HG03097 (cell line): ENCODE measurements around the gene CSNK1A1L.

Experiments
- ATAC-seq: cut with Tn5 transposase; IDR thresholded peaks from one replicate; pipeline ENCODE4 v1.9.1; 2021; ENCODE audit not compliant: unreplicated experiment, low FRiP score

Gene CSNK1A1L

DNA sequence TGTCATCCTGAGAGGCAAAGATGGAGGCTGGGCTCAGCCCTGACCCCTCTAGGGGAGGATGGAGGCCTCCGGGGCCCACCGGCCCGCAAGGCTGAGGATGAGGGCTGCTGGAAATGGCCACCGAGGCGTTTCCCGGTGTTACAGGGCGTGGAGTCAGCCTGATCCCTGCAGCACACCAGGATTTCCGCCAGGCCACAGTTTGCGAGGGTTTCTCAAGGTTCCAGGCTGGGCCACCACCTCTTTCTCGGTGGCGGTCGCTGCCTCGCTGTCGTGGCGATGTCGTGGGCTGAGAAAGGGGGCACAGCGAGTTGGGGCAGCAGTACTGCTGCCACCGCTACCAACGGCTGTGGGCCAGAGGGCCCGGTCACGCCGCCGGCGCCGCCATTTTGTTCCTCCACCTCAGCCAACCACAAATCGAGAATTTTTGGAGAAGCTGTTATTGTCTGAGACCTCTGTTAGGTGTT lies at the start of gene CSNK1A1L:
TSS of gene CSNK1A1L (minus strand) at position 414 of the 464 bp plus-strand sequence. CDS start at position 6, 408 bp downstream.
- ATAC-seq = no peak

DNA sequence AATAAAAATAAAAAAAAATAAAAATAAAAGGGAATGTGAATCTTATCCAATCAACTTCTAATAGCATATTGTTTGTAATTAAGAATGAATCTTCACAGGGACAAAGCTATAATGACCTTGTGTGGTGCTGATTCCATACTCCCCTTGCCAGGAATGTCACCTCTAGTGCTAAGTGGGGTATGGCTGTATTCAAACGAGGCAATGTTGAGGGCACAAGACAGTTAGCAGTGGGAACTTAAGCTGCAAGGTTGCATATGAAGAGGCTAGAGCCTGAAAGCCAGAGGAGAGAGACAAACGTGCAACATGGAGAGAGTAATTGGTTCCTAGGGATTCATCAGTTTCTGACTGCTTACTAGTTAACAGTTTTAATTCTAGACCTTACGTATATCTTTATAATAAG lies 43.9 kb upstream of the CSNK1A1L start:
- no peak for ATAC-seq

DNA sequence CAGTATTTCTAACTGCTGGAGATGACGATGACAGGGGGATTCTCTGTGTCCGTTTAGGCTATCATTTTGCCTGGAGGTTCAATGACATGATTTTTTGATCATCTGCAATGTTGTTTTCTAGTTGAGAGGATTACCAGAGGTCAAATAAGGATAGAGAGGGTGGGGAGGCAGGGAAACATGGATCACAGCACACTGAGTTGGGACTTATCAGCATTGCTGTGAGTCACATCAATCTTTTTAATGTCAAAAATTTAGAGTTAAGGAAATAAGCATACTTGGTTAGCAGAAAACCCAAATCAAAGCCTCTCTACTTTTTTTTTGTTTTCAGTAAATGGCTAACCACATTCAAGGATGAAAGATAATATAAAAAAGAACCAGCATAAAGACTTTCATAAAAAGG lies 43.0 kb upstream of the CSNK1A1L start:
- ATAC-seq = no peak

DNA sequence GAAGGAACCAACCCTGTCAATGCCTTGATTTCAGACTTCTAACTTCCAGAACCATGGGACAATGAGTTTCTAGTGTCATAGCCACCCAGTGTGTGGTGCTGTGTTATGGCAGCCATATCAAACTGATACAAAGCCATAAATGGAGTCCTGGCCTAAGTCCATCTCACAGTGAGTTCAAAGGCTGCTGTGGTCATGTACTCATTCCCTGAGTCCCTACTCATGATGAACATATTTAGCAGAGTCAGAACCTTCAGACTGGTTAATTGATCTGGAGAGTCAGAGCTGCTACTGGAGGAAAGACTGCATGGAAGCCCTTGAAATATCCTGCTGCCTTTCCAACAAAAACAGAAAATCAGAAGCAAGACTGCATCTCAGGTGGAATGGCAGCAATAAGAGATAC lies 39.2 kb upstream of the CSNK1A1L start:
- no peak for ATAC-seq

DNA sequence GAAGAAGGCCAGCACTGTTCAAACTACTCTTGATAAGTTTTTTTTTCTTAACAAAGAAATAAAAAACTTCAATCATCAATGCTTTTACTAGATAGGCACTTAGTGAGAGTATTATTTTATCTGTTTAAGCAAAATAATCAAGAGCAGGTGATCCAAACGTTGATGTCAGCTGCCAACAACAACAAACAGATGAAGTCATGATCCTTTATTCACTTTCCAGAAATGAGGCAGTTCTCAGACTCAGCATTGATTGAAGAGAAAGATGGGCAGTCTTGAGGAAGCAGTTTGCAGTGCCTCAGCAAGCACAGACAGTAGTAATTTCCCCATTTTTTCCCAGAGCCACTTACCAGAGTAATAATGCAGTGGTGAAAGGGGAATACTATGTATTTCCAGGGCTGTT lies 38.4 kb upstream of the CSNK1A1L start:
- no peak for ATAC-seq

DNA sequence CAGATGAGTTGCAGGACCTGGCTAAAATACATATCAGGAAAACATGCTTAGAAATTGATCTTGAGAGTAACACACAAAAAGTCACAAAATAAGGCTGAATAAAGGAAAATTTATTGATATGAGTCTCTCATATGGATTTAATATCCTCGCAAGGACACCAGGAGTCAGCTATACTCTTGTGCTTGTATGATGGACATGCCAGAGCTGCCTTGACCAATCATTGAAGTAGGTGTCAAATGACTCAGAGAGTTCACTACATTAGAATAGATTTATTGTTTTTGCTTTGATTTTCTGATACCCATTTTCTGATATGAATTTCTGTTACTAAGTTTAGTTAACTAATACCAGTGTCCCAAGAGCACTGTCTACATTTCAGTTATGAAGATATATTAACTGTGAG lies 37.4 kb upstream of the CSNK1A1L start:
- ATAC-seq = no peak

DNA sequence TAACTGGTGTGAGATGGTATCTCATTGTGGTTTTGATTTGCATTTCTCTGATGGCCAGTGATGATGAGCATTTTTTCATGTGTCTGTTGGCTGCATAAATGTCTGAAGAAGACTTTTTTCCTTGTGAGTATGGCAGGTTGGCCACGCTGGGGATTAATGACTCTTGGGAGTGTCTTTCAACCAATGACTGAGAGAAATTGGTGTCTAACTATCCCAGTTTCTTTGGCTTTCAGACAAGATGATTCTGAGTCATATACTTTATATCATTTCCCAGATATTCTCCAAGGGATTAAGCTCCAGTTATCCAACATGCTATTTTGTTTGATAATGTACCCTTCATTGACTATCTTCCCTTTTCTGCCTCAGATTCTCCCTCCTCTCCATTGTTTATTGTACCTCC lies 35.5 kb upstream of the CSNK1A1L start:
- no peak for ATAC-seq

DNA sequence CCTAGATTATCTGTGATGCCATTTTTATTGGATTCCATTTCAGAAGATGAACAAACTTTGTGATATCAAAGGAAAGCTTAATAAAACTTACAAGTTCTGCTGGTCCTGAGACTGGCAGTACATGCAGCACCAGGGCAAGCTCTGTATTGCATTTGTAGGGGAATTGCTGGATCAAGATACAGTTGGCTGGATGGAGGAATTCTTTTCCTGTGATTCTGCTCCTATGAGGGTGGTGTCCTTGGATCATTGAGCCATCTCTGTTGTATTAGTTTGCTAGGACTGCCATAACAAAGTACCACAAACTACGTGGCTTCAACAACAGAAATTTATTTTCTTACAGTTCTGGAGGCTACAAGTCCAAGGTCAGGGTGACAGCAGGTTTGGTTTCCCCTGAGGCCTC lies 33.9 kb upstream of the CSNK1A1L start:
- no peak for ATAC-seq

DNA sequence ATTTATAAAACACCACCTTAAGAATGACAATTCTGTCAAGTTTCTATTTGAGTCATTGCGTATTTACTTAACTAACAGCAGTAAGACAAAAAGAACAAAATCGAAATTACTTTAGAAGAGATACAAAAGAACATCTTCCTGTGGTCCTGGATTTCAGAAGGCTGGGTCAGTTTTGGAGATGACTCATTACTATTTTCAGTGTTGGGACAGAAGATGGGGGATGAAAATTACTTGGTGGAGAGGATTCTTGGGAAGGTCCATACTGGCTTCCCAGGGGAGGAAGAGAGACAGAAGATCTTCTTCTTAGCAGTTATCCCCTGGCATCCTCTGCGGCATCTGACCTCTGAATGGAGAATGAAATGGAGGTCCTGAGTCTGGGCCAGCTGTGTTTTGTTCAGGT lies 33.5 kb upstream of the CSNK1A1L start:
- ATAC-seq = no peak

DNA sequence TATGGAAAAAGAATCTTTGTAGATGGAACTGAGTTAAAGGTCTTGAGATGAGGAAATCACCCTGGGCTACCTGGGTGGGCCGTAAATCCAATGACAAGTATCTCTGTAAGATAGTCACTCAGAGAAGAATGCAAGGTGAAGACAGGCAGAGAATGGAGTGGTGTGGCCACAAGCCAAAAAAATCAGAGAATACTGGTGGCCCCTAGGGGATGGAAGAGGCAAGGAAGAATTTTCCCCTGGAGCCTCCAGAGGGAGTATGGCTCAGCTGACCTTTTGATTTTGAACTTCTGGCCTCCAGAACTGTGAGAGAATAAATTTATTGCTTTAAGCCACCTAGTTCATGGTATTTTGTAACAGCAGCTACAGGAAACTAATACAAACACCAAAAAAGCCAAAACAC lies 32.7 kb upstream of the CSNK1A1L start:
- ATAC-seq = no peak

DNA sequence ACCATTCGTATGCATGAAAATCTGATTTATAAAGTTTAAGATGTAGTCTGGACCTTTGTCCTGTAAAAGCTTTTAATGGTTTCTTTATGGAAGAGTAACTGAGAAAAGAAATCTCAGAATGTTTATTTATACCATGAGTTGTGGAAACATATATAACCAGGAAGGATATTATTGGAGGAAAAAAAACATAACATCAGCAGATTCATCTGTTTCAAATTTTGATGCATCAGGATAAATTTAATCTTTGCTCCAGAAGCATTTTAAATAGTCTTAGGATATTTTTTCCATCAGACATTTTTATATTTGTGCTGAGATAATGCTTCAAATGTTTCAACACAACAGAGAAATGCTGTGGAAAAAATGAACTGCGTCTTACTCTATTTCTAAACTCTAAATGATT lies 31.2 kb upstream of the CSNK1A1L start:
- ATAC-seq = no peak

DNA sequence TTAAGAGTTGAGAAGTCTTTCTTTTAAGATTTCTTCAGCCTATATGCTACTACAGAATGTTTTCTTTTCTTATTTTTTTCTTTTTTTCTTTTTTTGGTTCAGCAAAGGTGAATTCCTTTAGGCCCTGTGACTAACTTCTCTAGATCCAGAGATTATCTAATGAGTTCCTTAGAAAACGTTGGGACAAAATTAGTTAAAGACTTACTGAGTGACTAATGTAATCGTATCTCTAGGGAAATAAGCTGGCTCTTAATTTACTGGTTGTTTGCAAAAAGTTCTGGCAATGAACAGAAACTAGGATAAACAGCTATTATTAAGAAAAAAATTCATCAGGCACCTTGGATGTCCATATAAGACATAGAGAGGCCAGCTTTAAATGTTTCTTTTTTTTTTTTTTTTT lies 30.7 kb upstream of the CSNK1A1L start:
- no peak for ATAC-seq

DNA sequence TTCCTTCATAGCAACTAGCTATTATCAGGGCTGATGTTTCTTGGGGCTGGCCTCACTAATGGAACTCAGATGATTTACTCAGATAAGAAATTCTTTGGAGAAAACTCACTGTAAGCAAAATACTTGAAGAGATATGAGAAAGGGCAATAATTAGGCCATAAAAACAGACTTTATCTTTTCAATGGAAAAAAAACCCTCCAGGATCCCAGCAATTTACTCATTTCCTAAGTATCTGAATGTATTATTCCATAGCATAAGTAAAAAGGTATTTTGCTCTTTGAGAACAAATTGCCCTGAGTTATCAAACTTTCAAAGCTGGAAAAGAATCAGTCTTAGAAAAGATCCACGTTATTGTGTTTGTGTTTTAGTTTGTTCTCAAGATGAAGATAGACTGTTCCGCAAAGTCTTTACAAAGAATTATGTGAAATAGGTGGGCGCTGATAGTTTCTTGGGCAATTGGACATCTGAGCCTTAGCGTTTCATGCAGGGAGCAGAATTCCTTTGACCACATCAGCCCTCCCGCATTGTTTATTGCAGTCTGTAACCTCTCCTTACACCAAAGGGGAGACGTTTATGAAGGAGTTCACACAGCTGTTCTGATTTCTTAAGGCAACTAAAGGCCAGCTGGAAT lies 29.1 kb upstream of the CSNK1A1L start:
- no peak for ATAC-seq

DNA sequence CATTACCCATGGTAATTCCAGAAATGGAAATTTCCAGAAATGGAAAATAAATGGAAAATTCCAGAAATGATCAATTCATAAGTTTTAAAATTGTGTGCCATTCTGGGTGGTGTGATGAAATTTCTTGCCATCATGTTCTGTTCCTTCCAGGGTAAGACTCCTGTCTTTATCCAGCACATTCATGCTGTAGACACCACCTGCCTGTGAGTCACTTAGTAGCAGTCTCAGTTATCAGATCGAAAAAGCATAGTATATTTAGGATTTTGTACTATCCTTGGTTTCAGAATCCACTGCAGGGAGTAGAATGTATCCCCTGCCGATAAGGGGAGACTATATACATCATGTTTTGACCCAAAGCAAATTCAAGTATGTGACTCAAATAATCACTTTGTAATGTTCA lies 26.7 kb upstream of the CSNK1A1L start:
- no peak for ATAC-seq

DNA sequence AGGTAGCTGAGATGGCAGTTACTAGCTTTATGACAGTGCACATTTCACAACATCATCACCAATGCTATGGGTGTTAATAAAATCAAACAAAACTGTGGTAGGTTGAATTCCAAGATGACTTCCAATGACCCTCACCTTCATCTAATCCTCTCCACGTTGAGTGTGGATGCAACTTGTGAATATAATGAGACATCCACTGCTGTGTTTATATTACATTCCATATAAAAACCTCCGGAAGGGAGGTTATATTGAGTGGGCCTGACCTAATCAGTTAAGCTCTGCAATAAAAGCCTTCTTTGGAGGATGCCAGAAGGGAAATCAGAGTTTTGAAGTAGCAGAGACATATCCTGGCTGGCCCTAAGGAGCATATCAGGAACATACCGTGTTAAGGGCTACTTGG lies 25.6 kb upstream of the CSNK1A1L start:
- no peak for ATAC-seq

DNA sequence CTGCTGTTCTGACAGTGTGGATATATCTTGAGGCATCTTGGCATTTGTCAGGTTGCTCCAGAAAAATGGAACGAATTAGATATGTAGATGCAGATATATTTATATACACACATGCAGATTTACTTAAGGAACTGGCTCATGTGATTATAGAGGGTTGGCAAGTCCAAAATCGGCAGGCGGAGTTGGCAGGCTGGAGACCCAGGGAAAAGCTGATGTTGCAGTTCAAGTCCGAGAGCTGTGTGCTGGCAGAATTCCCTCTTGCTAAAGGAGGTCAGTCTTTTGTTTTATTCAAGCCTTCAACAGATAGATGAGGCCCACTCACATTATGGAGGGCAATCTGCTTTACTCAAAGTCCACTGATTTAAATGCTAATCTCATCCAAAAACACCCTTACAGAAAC lies 24.4 kb upstream of the CSNK1A1L start:
- ATAC-seq = no peak

DNA sequence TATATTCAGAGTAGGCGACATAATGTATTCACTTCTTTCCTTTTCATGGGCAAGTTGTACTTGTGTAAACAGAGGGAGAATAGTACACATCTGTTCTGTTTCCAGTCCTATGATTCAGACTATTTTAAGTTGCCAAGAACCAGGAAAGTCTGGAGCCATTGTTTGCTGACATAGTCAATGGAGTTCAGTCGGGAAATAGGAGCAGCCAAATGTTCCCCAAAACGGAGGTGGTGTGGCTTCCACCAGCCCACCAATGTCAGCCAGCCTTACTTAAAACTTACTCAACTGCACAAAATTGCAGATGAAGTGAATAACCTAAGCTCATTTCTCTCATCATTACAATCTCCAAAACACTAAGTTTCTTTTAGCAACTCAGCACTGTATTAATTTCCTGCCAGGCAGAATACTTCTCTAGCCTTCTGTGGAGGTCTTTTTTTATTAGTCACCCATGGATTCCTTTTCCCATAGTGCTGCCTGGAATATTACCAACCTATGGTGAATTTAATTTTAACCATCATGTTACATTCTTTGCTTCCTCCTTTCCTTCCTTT lies 22.3 kb upstream of the CSNK1A1L start:
- no peak for ATAC-seq

DNA sequence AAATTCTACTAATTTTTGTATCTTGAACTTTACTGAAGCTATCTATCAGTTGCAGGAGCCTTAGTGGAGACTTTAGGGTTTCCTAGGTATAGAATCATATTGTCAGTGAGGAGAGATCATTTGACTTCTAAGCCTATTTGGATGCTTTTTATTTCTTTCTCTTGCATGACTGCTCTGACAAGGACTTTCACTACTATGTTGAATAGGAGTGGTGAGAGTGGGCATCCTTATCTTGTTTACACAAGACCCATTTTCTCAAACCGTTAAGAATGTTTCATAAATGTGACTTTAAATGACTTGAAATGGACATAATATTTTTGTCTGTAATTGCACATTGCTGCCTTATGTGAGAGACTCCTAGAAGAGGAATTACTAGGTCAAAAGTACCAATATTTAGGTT lies 17.9 kb upstream of the CSNK1A1L start:
- no peak for ATAC-seq

DNA sequence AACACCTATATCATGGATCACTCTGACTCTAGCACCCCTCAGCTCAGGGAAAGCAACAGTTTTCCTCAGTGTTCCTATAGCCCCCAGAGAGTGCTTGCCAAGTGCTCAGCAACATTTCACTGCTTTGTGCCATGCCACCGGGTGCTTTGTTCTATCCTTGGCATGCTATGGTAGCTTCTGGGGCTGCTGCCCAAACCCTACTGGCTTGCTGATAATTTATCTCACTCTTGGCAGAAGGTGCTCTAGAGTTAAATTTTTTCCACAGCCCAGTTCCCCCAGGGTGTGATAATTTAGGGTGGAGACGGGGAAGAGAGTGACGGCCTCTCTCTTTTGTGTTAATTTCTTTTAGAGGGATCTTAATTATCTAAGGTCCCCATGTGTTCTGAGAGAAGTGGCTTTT lies 12.6 kb upstream of the CSNK1A1L start:
- ATAC-seq = no peak

DNA sequence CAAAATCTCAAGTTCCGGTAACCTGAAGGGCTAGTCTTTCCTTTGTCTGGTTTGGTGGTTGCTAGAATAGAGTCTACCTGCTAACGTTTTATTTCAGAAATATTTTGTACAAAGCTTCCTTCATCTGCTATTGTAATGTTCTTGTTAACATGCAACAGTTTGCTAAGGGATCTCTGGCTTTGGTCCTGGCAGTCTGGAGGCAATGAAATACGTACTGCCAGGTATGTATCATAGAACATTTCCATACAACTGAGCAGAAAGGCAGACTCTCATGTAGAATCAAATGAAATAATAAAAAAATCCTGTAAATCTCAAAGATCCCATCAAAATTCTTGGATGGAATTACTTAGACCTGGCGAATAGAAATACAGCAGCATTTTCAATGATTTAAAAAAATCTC lies 8.8 kb upstream of the CSNK1A1L start:
- ATAC-seq = no peak

DNA sequence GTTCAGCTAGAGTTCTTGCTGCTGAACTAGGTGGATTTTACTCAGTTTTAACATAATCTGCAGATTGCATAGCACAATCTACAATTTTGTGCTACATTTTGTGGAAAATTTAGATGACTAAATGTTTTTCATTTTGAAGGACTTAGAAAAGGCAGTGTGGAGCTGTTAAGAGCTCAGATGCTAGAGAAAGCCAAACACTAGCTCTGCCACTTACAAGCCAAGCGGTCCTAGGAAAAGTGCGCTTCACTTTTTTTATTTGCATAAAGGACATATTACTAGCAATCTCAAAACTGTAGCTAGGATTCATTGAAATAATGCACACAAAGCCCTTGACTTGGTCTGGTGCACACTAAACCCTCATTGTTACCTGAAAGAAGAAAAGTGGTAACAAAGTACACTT lies 8.1 kb upstream of the CSNK1A1L start:
- ATAC-seq = no peak

DNA sequence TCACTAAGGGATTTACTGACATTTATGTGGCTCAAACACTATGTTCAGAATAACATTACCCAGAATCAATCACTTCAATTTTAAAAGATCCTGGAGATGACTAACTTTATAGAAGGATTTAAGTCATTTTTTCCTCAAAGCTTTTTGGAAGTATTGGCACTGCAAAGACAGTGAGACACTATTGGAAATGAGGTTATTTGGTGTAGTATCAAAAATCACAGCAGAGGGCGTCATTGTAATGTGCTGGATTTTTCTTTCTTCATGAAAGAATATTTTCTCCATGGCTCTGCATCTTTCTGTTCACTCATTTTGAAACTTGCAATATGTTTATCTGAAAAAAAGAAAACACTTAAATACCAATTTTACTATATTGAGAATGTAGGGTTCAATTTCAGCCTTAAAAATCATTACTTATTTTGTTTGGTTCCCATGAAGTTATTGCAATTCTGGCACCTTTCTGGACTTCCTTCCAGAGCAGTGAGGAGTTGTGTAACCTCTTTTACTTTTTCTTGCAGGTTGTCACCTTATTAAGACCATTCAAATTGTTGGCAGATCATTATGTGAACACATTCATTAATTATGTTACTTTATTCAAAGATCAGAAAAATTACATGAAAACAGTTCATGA lies 3.7 kb upstream of the CSNK1A1L start:
- no peak for ATAC-seq
